CD14-positive monocyte (primary cell): Measurements from ENCODE around the gene CDH23. TPM values are rescaled to one million over a fixed set of nuclear protein-coding genes. Genes with fewer than 3 reads are reported as not detected.

ENCODE experiments used
- DNase-seq, 3 donors: peaks; one replicate each; pipeline ENCODE4 v3.0.0-alpha.2; 2011 to 2022
- H2AFZ ChIP-seq: 2 replicates; pipeline ENCODE4 v1.6.0; 2012; ENCODE audit warnings: mild to moderate bottlenecking, low read depth, low read length, inconsistent platforms; ENCODE audit not compliant: insufficient read depth, poor library complexity, severe bottlenecking
- H3K27ac ChIP-seq, 2 donors: 1 replicate in 1 of 2; 2 replicates in 1 of 2; pipeline ENCODE4 v1.5.1; 2012 to 2013; ENCODE audit warnings: low read length in 2 of 2, control low read depth in 1 of 2, inconsistent platforms in 1 of 2, low read depth in 1 of 2, mild to moderate bottlenecking in 1 of 2
- H3K27me3 ChIP-seq, 2 donors: one replicate each; pipeline versions ENCODE4 v1.6.0 to v1.6.1; 2011 to 2013; ENCODE audit warnings: low read length in 2 of 2; ENCODE audit not compliant: control insufficient read depth in 2 of 2, insufficient read depth in 2 of 2
- H3K36me3 ChIP-seq, 2 donors: replicated peaks in 1 of 2; 1 replicate in 1 of 2; 2 replicates in 1 of 2; pipeline versions ENCODE4 v1.5.1 to v1.6.1; 2012 to 2013; ENCODE audit warnings: low read length in 2 of 2, control low read depth in 1 of 2, inconsistent platforms in 1 of 2, mild to moderate bottlenecking in 1 of 2; ENCODE audit not compliant: insufficient read depth in 2 of 2, control insufficient read depth in 1 of 2
- H3K4me1 ChIP-seq, 2 donors: 1 replicate in 1 of 2; 2 replicates in 1 of 2; pipeline versions ENCODE4 v1.5.1 to v1.6.1; 2012 to 2013; ENCODE audit warnings: low read length in 2 of 2, control low read depth in 1 of 2, inconsistent platforms in 1 of 2, mild to moderate bottlenecking in 1 of 2, moderate library complexity in 1 of 2; ENCODE audit not compliant: insufficient read depth in 2 of 2, control insufficient read depth in 1 of 2
- H3K4me2 ChIP-seq: replicated peaks from 2 replicates; pipeline ENCODE3; 2012; ENCODE audit warnings: low read length, moderate library complexity, mild to moderate bottlenecking; ENCODE audit not compliant: poor library complexity, severe bottlenecking; ENCODE audit errors: extremely low read depth
- H3K4me3 ChIP-seq, 3 experiments: fragments of 200-600 bp in 1 of 3; sonication (generic) in 1 of 3; replicated peaks in 1 of 3; 1 replicate in 2 of 3; 2 replicates in 1 of 3; pipeline ENCODE4 v1.5.1; 2011 to 2013; ENCODE audit warnings: low read length in 3 of 3, mild to moderate bottlenecking in 3 of 3, control low read depth in 2 of 3, low read depth in 2 of 3, inconsistent platforms in 1 of 3, moderate library complexity in 1 of 3
- H3K79me2 ChIP-seq: 2 replicates; pipeline ENCODE4 v1.6.0; 2012; ENCODE audit warnings: mild to moderate bottlenecking, control low read depth, inconsistent platforms, low read length, moderate library complexity; ENCODE audit not compliant: insufficient read depth
- H3K9ac ChIP-seq: 2 replicates; pipeline ENCODE4 v1.6.0; 2017; ENCODE audit warnings: low read length, mild to moderate bottlenecking; ENCODE audit not compliant: insufficient read depth, poor library complexity, severe bottlenecking
- H3K9me3 ChIP-seq, 2 donors: replicated peaks in 1 of 2; 1 replicate in 1 of 2; 2 replicates in 1 of 2; pipeline versions ENCODE4 v1.5.1 to v1.6.1; 2012 to 2013; ENCODE audit warnings: low read length in 2 of 2, control low read depth in 1 of 2; ENCODE audit not compliant: control insufficient read depth in 1 of 2, insufficient read depth in 1 of 2
- H4K20me1 ChIP-seq: 2 replicates; pipeline ENCODE4 v1.6.0; 2012; ENCODE audit warnings: mild to moderate bottlenecking, low read length, control low read depth, moderate library complexity; ENCODE audit not compliant: insufficient read depth
- H3K27ac Mint-ChIP-seq, 7 donors: one replicate each; pipeline ENCODE4 v1.8.0; 2020; ENCODE audit warnings: mild to moderate bottlenecking in 7 of 7, mixed read lengths in 7 of 7, moderate library complexity in 6 of 7, inconsistent platforms in 2 of 7
- H3K27me3 Mint-ChIP-seq, 3 donors: one replicate each; pipeline ENCODE4 v1.8.0; 2021 to 2022; ENCODE audit warnings: low read depth in 3 of 3, mild to moderate bottlenecking in 3 of 3, mixed read lengths in 3 of 3, moderate library complexity in 3 of 3, inconsistent platforms in 1 of 3
- H3K36me3 Mint-ChIP-seq, 2 donors: one replicate each; pipeline ENCODE4 v1.8.0; 2020; ENCODE audit warnings: mixed read lengths in 2 of 2, inconsistent platforms in 1 of 2, mild to moderate bottlenecking in 1 of 2
- H3K4me1 Mint-ChIP-seq: one replicate; pipeline ENCODE4 v1.8.0; 2020; ENCODE audit warnings: mild to moderate bottlenecking, mixed read lengths
- H3K4me3 Mint-ChIP-seq, 2 donors: one replicate each; pipeline ENCODE4 v1.8.0; 2020; ENCODE audit warnings: mild to moderate bottlenecking in 2 of 2, mixed read lengths in 2 of 2, moderate library complexity in 1 of 2
- H3K9me3 Mint-ChIP-seq, 7 donors: one replicate each; pipeline ENCODE4 v1.8.0; 2020 to 2022; ENCODE audit warnings: mixed read lengths in 7 of 7, mild to moderate bottlenecking in 6 of 7, moderate library complexity in 6 of 7, inconsistent platforms in 2 of 7
- CTCF ChIP-seq: fragments of 200-600 bp; IDR thresholded peaks from one replicate; pipeline ENCODE4 v1.8.0; 2022; ENCODE audit warnings: antibody characterized with exemption, mild to moderate bottlenecking
- WGBS: methylation state at CpG from one replicate; pipeline ENCODE4 v1.1.5; 2013; ENCODE audit warnings: missing lambda C conversion rate; ENCODE audit not compliant: insufficient coverage; 5-methylcytosine and 5-hydroxymethylcytosine counted together
- intact Hi-C, 2 donors: fragments of 100-400 bp; cut with micrococcal nuclease; formaldehyde crosslinking; loops; one replicate each; pipeline versions ENCODE4 v1.15.0 to v1.15.1; 2023
- polyA plus RNA-seq, 3 donors: library from polyadenylated mRNA; depleted of rRNA in 1 of 3; unstranded in 2 of 3; stranded (reverse) in 1 of 3; fragments of 300-500 nt in 2 of 3; fragments of >200 nt in 1 of 3; fragmentation: Illumina TruSeq in 2 of 3; gene quantifications; 1 replicate in 2 of 3; 2 replicates in 1 of 3; pipeline ENCODE4 v1.2.3, GENCODE V29; 2012 to 2021

The CDH23 gene
- polyA plus RNA-seq, 3 donors = 8.2 to 36.2 (median 10.5) TPM

- Histone ChIP-seq H4K20me1 (peaks cover 66% of the 10 kb centered on the region), H3K4me3 (peak overlapping the region; percentile 93 to 99 (median 98)), H3K4me1 (peaks cover 68 to 86% of the 10 kb centered on the region in 2 donors), H3K27ac (peak overlapping the region; percentile 90 to 92), H3K36me3 (peaks cover 41 to 55% of the 10 kb centered on the region in 2 donors), H3K4me2 (peak overlapping the region; percentile 99), H3K79me2 (peaks cover 94% of the 10 kb centered on the region), H2AFZ (no peak overlapping the region), H3K9me3 (no peaks in the 10 kb centered on the region), H3K9ac (peak overlapping the region; percentile 93), H3K27me3 (no peaks in the 10 kb centered on the region)
- Mint-ChIP-seq H3K4me3 (peak overlapping the region; percentile 97 to 98), H3K9me3 (peaks cover 0 to 4% (median 0%) of the 10 kb centered on the region in 7 donors), H3K36me3 (peaks cover 46 to 57% of the 10 kb centered on the region in 2 donors), H3K27me3 (peaks cover 0 to 2% (median 0%) of the 10 kb centered on the region in 3 donors), H3K4me1 (peaks cover 76% of the 10 kb centered on the region), H3K27ac (peak overlapping the region; percentile 96 to 98 (median 98))
- WGBS = 0% methylated on average over 2 of the region's 2 CpGs
- intact Hi-C loops = loop anchor here (2.0 to 10.0 kb wide), 6 partner anchors 19 to 397 kb away; no protein-coding TSS in a partner anchor
- peak in 1 of 3 donors; percentile 60 for DNase-seq
- TF ChIP-seq CTCF = no peak
Measured at GRCh38 chr10:71771821-71772617, 375.3 kb downstream of the CDH23 start.

GRCh38 chr10:71772832-71773220, 376.1 kb downstream of the CDH23 start:
- H3K27ac Mint-ChIP-seq = peak overlapping the region; percentile 68 to 98 (median 97)
- peaks cover 58% of the 10 kb centered on the region for H4K20me1 ChIP-seq
- peaks cover 68 to 86% of the 10 kb centered on the region in 2 donors for H3K4me1 ChIP-seq
- no peaks in the 10 kb centered on the region for H3K9me3 ChIP-seq
- peak overlapping the region; percentile 99 for H3K4me2 ChIP-seq
- H3K9me3 Mint-ChIP-seq = peaks cover 0 to 5% (median 0%) of the 10 kb centered on the region in 7 donors
- no peak overlapping the region for H2AFZ ChIP-seq
- H3K4me1 Mint-ChIP-seq = peaks cover 76% of the 10 kb centered on the region
- H3K4me3 ChIP-seq = peak overlapping the region; percentile 93 to 99 (median 98)
- intact Hi-C loops = loop anchor here (2.0 to 10.0 kb wide), 4 partner anchors 22 to 398 kb away; no protein-coding TSS in a partner anchor
- H3K36me3 ChIP-seq = peaks cover 32 to 47% of the 10 kb centered on the region in 2 donors
- peak overlapping the region; percentile 97 to 98 for H3K4me3 Mint-ChIP-seq
- H3K9ac ChIP-seq = peak overlapping the region; percentile 93
- H3K36me3 Mint-ChIP-seq = peaks cover 38 to 53% of the 10 kb centered on the region in 2 donors
- peaks cover 0 to 5% (median 2%) of the 10 kb centered on the region in 3 donors for H3K27me3 Mint-ChIP-seq
- no peak for DNase-seq
- WGBS = 2% methylated on average over 4 of the region's 4 CpGs
- H3K79me2 ChIP-seq = peaks cover 93% of the 10 kb centered on the region
- TF ChIP-seq CTCF = no peak
- H3K27ac ChIP-seq = peak overlapping the region; percentile 90 to 92
- H3K27me3 ChIP-seq = no peaks in the 10 kb centered on the region
